Measurements from ENCODE around the gene KDM5A.

KDM5A gene

GRCh38 chr12:253116-253831 lies 135.8 kb downstream of the KDM5A start:
- no peak for TF ChIP-seq SPI1 (IDR thresholded peaks at IDR 0.05; ENCODE audit: borderline replicate concordance, low read depth)
- no peak for TF ChIP-seq REST (IDR thresholded peaks at IDR 0.05; ENCODE audit: insufficient replicate concordance, low read depth)
- TF ChIP-seq POLR2AphosphoS5 (IDR thresholded peaks at IDR 0.05; ENCODE audit: low read depth) = no peak
- TF ChIP-seq GABPA (IDR thresholded peaks at IDR 0.05; ENCODE audit: low read depth) = no peak
- TF ChIP-seq CTCF (IDR thresholded peaks at IDR 0.05; ENCODE audit: insufficient read depth, low read length) = no peak
- no peak overlapping the region for H3K4me3 ChIP-seq (replicated peaks; ENCODE audit: insufficient read depth, low read length)
- H3K27me3 ChIP-seq (ENCODE audit: insufficient read depth, poor library complexity, severe bottlenecking) = no peaks in the 10 kb centered on the region
- no peak overlapping the region for H3K27ac ChIP-seq (replicated peaks)
- DNase-seq (ENCODE audit: low read depth in 1 of 2, low spot score in 1 of 2) = no peak

- no peak for DNase-seq (ENCODE audit: low read depth in 1 of 2, low spot score in 1 of 2)
- Histone ChIP-seq H3K27ac (replicated peaks) (no peak overlapping the region), H3K4me3 (replicated peaks; ENCODE audit: insufficient read depth, low read length) (no peak overlapping the region), H3K27me3 (ENCODE audit: insufficient read depth, poor library complexity, severe bottlenecking) (no peaks in the 10 kb centered on the region)
- TF ChIP-seq CTCF (IDR thresholded peaks at IDR 0.05; ENCODE audit: insufficient read depth, low read length) = no peak
- TF ChIP-seq GABPA (IDR thresholded peaks at IDR 0.05; ENCODE audit: low read depth) = no peak
- no peak for TF ChIP-seq POLR2AphosphoS5 (IDR thresholded peaks at IDR 0.05; ENCODE audit: low read depth)
- TF ChIP-seq SPI1 (IDR thresholded peaks at IDR 0.05; ENCODE audit: borderline replicate concordance, low read depth) = no peak
- TF ChIP-seq REST (IDR thresholded peaks at IDR 0.05; ENCODE audit: insufficient replicate concordance, low read depth) = no peak
Observed at GRCh38 chr12:252636-253035, 136.5 kb downstream of the KDM5A start.

GRCh38 chr12:247271-247670 lies 141.8 kb downstream of the KDM5A start:
- Histone ChIP-seq H3K4me3 (replicated peaks; ENCODE audit: insufficient read depth, low read length) (no peak overlapping the region), H3K27ac (replicated peaks) (no peak overlapping the region), H3K27me3 (ENCODE audit: insufficient read depth, poor library complexity, severe bottlenecking) (no peaks in the 10 kb centered on the region)
- TF ChIP-seq GABPA (IDR thresholded peaks at IDR 0.05; ENCODE audit: low read depth) (no peak), SPI1 (IDR thresholded peaks at IDR 0.05; ENCODE audit: borderline replicate concordance, low read depth) (no peak), REST (IDR thresholded peaks at IDR 0.05; ENCODE audit: insufficient replicate concordance, low read depth) (no peak)
- no peak for DNase-seq (ENCODE audit: low read depth in 1 of 2, low spot score in 1 of 2)

Measured in HL-60 (cell line).